Medulla oblongata (tissue), 1 donor: ENCODE data around the gene ROBO1.
"Not testable (repeated sequence)": the region's sequence is repeated elsewhere in the genome, so short reads cannot be mapped to it uniquely, and the experiment has no call there.

Experiments used
- DNase-seq: peaks from one replicate; pipeline ENCODE4 v3.0.0-alpha.2; 2015; ENCODE audit errors: extremely low spot score

ROBO1 gene

GRCh38 chr3:79767905-79768267, at the start of gene ROBO1:
Gene ROBO1, minus strand, starts transcription at chr3:79767998.
- no peak for DNase-seq

GRCh38 chr3:79817224-79817623, 49.4 kb upstream of the ROBO1 start:
- no peak for DNase-seq

GRCh38 chr3:79815478-79815877, 47.7 kb upstream of the ROBO1 start:
- DNase-seq: no peak

- no peak for DNase-seq
Measured at GRCh38 chr3:79810581-79810980, 42.8 kb upstream of the ROBO1 start.

GRCh38 chr3:79810092-79810491, 42.3 kb upstream of the ROBO1 start:
- no peak for DNase-seq

GRCh38 chr3:79809106-79809505, 41.3 kb upstream of the ROBO1 start:
- no peak for DNase-seq

- no peak for DNase-seq
Measured at GRCh38 chr3:79808515-79808914, 40.7 kb upstream of the ROBO1 start.

GRCh38 chr3:79790177-79790576, 22.4 kb upstream of the ROBO1 start:
- not testable (repeated sequence) for DNase-seq

- DNase-seq: no peak
Measured at GRCh38 chr3:79773291-79773690, 5.5 kb upstream of the ROBO1 start.

- no peak for DNase-seq
Measured at GRCh38 chr3:79769229-79769628, 1.4 kb upstream of the ROBO1 start.

GRCh38 chr3:79767194-79767904, 449 bp downstream of the ROBO1 start:
- DNase-seq: no peak

- no peak for DNase-seq
Measured at GRCh38 chr3:79766496-79767193, 1.2 kb downstream of the ROBO1 start.

- no peak for DNase-seq
Measured at GRCh38 chr3:79765911-79766310, 1.9 kb downstream of the ROBO1 start.

GRCh38 chr3:79761441-79761840, 6.4 kb downstream of the ROBO1 start:
- DNase-seq: no peak

GRCh38 chr3:79751703-79752102, 16.1 kb downstream of the ROBO1 start:
- no peak for DNase-seq

GRCh38 chr3:79737530-79737929, 30.3 kb downstream of the ROBO1 start:
- DNase-seq: no peak

GRCh38 chr3:79729096-79729495, 38.7 kb downstream of the ROBO1 start:
- DNase-seq: peak; percentile 69

- no peak for DNase-seq
Measured at GRCh38 chr3:79726786-79727185, 41.0 kb downstream of the ROBO1 start.

- DNase-seq: no peak
Measured at GRCh38 chr3:79724206-79724605, 43.6 kb downstream of the ROBO1 start.

- DNase-seq: no peak
Measured at GRCh38 chr3:79690072-79690471, 77.7 kb downstream of the ROBO1 start.

GRCh38 chr3:79685108-79685507, 82.7 kb downstream of the ROBO1 start:
- no peak for DNase-seq

- DNase-seq: no peak
Measured at GRCh38 chr3:79684041-79684440, 83.8 kb downstream of the ROBO1 start.

GRCh38 chr3:79672731-79673130, 95.1 kb downstream of the ROBO1 start:
- no peak for DNase-seq

GRCh38 chr3:79672075-79672474, 95.7 kb downstream of the ROBO1 start:
- no peak for DNase-seq
